ENCODE results near the gene RBPJ.

Gene RBPJ

GRCh38 chr4:26323821-26324220 lies 3.0 kb downstream of the RBPJ start:
- peak; percentile 29 for TF ChIP-seq CTCF (IDR thresholded peaks at IDR 0.05; ENCODE audit: low read length, missing control alignments)
- DNase-seq (ENCODE audit: low read depth): peak; percentile 74

GRCh38 chr4:26325191-26325590 lies 4.4 kb downstream of the RBPJ start:
- peak; percentile 63 for TF ChIP-seq CTCF (IDR thresholded peaks at IDR 0.05; ENCODE audit: low read length, missing control alignments)
- peak; percentile 60 for DNase-seq (ENCODE audit: low read depth)
- no peak overlapping the region for H3K4me3 ChIP-seq (replicated peaks; ENCODE audit: low read depth, low read length)

More at GRCh38 chr4:26323821-26324220, 3.0 kb downstream of the RBPJ start:
- H3K4me3 ChIP-seq (replicated peaks; ENCODE audit: low read depth, low read length): no peak overlapping the region

- H3K4me3 ChIP-seq (replicated peaks; ENCODE audit: low read depth, low read length): no peak overlapping the region
- no peak for TF ChIP-seq CTCF (IDR thresholded peaks at IDR 0.05; ENCODE audit: low read length, missing control alignments)
- peak; percentile 74 for DNase-seq (ENCODE audit: low read depth)
These were observed 6.0 kb downstream of the RBPJ start for GRCh38 chr4:26326791-26327190.

- peak; percentile 75 for DNase-seq (ENCODE audit: low read depth)
- no peak overlapping the region for H3K4me3 ChIP-seq (replicated peaks; ENCODE audit: low read depth, low read length)
- peak; percentile 66 for TF ChIP-seq CTCF (IDR thresholded peaks at IDR 0.05; ENCODE audit: low read length, missing control alignments)
These were observed 9.5 kb downstream of the RBPJ start for GRCh38 chr4:26330186-26330787.

- TF ChIP-seq CTCF (IDR thresholded peaks at IDR 0.05; ENCODE audit: low read length, missing control alignments): no peak
- no peak overlapping the region for H3K4me3 ChIP-seq (replicated peaks; ENCODE audit: low read depth, low read length)
- DNase-seq (ENCODE audit: low read depth): no peak
These were observed 10.1 kb downstream of the RBPJ start for GRCh38 chr4:26330946-26331345.

- no peak for TF ChIP-seq CTCF (IDR thresholded peaks at IDR 0.05; ENCODE audit: low read length, missing control alignments)
- H3K4me3 ChIP-seq (replicated peaks; ENCODE audit: low read depth, low read length): no peak overlapping the region
- no peak for DNase-seq (ENCODE audit: low read depth)
These were observed 10.7 kb downstream of the RBPJ start for GRCh38 chr4:26331380-26331950.

- DNase-seq (ENCODE audit: low read depth): no peak
- TF ChIP-seq CTCF (IDR thresholded peaks at IDR 0.05; ENCODE audit: low read length, missing control alignments): no peak
- H3K4me3 ChIP-seq (replicated peaks; ENCODE audit: low read depth, low read length): no peak overlapping the region
These were observed 13.6 kb downstream of the RBPJ start for GRCh38 chr4:26334366-26334765.

Data from fibroblast of pulmonary artery (primary cell).